Measurements from ENCODE around the gene ACTL6A. TPM values are rescaled to one million over a fixed set of nuclear protein-coding genes. Genes with fewer than 3 reads are reported as not detected.
"Not testable (repeated sequence)": the region's sequence is repeated elsewhere in the genome, so short reads cannot be mapped to it uniquely, and the experiment has no call there.

ACTL6A gene
- 127 and 161 TPM in 2 replicates for total RNA-seq (2014; rRNA removed; shearing (Covaris generic))

DNA sequence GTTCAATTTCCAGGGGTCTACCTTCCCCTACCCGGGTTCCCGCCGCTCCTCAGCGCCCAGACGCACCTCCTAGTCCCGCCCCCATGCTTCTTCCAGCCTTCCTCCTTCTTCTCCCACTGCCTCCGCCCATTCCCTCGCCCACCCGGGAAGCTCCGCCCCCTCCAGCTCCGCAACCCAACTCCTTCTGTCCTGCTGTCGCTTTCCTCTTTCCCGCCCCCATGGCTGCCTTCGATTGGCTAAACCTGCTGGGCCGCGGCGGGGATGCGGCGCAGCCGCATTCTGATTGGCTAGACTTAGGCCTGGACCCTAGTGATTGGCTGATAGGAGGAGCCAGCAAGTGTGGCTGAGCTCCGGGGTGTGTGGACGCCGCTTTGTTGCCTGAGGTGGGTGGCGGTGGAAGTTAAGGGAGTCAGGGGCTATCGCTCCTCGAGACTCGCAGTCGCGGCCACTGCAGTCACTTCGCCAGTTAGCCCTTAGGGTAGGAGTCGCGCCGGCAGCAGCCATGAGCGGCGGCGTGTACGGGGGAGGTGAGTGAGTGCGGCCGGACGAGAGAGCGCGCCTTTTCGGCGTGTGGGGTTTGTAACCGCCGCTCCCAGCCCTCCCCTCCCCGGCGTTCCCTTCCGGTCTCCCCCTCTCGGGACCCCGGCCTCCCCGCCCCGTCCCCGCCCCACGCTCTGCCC, at the start of gene ACTL6A:
ACTL6A (plus strand) TSS at position 336 of the 680 bp plus-strand sequence; CDS start at position 503, 167 bp downstream.
- DNase-seq (ENCODE audit: low read depth): peak; percentile 100

DNA sequence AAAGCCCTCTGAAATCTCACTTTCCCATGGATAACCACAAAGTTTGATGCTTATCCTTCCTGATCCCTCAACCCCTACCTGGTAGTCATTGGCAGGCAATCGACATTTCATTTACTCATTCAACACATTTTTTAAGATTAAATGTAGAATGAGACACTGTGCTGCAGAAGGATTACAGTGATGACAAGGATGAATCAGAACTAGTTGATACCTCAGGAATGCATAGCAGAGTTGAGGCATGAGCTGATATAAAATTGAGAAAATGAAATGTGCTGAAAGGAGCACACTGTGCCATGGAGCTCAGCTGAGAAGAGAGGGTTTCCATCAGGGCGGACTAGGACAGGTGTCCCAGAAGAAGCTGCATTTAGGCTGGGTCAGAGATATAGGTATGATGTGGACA, 48.9 kb upstream of the ACTL6A start:
- DNase-seq (ENCODE audit: low read depth): no peak

DNA sequence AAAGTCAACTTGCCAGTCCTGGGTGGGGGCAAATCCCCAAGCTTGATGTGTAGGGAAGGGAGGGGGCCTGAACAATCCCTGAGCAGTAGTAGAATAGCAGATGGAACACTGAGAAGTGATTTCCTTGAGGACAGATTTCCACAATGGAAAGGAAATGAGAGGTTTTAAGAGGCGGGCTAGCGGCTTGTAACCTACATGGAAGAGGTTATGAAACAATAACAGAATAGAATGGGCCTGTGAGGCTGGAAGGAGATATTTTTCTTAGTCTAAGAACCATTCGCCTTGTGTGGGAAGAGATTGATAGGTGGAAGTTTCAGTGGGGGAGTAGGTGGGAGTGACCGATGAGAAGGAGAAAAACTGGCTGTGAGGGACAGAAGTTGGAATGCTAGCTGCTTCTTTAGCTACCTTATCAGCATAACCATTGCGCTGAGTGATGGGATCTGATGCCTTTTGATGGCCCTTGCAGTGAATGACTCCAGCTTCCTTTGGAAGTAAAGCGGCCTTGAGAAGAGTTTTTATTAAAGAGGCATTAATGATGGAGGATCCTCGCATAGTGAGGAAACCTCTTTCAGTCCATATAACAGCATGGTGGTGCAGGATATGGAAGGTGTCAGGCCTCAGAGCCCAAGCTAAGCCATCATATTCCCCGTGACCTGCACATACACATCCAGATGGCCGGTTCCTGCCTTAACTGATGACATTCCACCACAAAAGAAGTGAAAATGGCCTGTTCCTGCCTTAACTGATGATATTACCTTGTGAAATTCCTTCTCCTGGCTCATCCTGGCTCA, 46.1 kb upstream of the ACTL6A start:
- DNase-seq (ENCODE audit: low read depth): not testable (repeated sequence)

DNA sequence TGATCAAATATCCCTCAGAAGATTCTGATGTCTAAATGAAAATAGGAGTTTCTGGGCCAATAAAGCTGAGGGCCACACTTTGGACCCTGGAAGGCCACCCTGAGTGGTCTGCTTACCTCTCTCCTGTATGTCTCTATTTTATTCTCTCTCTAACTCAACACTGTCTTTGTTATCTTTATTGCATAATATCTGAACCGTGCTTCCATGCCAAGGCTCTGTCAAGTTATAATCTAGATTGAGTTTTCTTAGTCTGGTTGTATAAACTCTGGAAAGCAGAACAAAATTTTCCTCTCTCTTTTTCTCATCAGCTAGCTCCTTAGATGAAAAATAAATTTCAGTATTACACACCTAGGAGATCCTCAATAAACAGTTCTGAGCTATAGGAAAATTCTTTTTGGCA, 36.2 kb upstream of the ACTL6A start:
- DNase-seq (ENCODE audit: low read depth): no peak

DNA sequence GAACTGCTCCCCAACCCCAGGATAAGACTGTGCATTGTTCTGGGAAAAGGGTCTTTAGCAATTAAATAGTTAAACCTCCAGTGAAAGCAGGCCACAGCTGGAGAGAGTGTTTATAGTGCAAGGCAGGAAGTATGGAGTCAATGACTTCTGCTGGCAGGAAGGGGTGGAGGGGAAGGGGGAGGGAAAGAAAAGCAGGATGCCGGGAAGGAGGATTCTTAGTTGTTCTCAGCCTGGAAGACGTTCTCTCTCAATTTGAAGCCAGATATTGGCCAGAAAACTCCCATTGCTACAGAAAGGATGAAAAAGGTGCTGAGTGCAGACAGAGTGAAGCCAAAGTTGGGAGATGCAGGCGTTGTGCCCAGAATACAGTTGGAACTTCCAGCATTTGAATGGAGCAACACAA, 35.7 kb upstream of the ACTL6A start:
- peak; percentile 61 for DNase-seq (ENCODE audit: low read depth)

DNA sequence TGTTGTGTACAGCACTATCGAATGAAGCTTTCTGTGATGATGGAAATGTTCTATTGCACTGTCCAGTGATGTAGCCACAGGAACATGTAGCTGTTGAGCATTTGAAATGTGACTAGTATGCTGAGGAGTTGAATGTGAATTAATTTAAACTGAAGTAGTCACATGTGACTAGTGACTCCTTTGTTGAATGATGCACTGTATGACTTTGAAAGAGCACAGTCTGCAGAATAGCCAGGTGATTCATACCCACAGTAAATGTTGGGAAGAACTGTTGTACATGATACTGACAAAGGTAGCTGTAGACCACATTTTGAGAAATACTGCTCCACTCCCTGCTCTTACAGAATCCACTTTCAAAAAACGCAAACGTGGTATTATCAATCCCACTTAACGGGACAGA, 34.0 kb upstream of the ACTL6A start:
- no peak for DNase-seq (ENCODE audit: low read depth)

DNA sequence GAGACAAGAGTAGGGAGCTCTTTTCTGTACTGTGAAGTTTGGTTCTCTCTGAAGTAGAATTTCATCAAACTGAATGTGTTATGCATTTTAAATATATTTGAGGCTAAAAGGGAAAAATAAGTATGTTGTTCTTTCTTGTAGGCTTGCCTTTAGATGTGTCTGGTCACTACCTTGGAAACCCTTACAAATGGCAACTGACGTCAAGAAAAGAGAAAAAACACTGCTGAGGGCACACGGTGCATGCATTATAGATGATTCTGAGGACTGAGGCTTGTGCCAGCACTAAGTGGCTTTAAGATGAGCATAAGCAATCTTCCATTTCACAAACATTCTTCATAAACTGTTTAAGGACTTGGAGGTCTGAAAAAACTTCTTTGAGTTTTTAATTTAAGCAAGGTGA, 31.1 kb upstream of the ACTL6A start:
- DNase-seq (ENCODE audit: low read depth): no peak

DNA sequence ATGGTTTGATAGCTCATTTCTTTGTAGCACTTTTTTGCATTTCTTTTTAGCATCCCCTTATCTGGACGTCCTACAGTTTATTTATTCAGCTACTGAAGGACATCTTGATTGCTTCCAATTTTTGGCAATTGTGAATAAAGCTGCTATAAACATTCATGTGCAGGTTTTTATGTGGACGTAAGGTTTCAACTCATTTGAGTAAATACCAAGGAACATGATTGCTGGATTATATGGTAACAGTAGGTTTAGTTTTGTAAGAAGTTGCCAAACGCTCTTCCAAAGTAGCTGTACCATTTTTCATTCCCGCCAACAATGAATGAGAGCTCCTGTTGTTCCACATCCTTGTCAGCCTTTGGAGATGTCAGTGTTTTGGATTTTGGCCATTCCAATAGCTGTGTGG, 29.5 kb upstream of the ACTL6A start:
- DNase-seq (ENCODE audit: low read depth): no peak

DNA sequence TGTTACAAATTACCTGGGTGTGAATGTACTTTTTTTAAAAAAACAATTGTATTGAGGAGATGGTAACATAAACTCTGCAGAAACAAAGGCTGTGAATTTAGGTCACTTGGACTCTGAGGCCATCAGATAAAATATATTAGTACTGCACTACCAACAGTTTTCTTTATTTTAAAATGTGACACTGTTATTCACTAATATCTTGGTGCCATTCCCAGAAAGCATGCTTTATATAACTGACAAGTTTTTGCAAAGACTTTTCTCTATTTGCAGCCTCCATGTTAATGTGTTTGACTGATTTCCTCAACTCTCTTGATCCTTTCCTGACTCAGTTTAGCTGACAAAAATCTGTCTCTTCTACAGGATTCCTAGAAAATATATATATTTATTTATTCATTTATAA, 26.5 kb upstream of the ACTL6A start:
- no peak for DNase-seq (ENCODE audit: low read depth)

DNA sequence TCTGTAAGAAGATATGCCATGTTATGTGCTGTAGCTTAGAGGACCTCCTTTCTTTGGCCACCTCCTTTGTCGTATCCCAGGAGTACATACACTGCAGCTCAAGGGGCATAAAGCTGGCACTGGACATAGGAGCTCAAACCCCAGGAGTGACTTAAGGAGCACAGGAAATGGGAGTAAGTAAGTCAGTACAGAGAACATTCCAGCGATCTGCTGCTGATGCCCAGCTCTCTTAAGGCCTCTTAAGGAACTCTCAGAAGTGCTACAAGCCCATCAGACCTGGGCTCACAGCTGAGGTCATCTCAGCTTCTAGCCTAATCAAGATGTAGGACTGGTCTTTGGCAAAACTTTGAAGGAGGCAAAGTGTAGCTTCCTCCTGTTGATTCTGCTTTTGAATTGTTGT, 21.6 kb upstream of the ACTL6A start:
- DNase-seq (ENCODE audit: low read depth): no peak

DNA sequence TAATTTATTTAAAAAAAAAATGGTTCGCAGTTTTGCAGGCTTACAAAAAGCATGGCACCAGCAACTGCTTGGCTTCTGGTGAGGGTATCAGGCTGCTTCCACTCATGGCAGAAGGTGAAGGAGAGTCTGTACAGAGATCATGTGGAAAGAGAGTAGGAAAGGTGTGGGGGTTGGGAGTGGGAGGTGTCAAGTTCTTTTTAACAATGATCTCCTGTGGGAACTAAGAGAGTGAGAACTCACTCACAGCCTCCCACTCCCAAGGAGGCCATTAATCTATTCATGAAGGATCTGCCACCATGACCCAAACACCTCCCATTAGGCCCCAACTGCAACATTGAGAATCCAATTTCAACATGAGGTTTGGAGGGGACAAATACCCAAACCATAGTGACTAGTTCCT, 21.1 kb upstream of the ACTL6A start:
- no peak for DNase-seq (ENCODE audit: low read depth)

DNA sequence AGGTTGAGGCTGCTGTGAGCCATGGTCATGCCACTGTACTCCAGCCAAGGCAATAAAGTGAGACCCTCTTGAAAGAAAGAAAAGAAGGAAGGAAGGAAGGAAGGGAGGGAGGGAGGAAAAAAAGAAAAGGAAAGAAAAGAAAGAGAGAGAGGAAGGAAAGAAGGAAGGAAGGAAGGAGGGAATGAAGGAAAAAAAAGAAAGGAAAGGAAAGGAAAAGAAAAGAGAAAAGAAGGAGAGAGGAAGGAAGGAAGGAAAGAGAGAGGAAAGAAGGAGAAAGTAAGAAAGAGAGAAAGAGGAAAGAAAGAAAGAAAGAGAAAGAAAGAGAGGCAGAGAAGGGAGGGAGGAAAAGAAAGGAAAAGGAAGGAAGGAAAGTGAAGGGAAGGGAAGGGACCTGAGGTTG, 20.4 kb upstream of the ACTL6A start:
- no peak for DNase-seq (ENCODE audit: low read depth)

DNA sequence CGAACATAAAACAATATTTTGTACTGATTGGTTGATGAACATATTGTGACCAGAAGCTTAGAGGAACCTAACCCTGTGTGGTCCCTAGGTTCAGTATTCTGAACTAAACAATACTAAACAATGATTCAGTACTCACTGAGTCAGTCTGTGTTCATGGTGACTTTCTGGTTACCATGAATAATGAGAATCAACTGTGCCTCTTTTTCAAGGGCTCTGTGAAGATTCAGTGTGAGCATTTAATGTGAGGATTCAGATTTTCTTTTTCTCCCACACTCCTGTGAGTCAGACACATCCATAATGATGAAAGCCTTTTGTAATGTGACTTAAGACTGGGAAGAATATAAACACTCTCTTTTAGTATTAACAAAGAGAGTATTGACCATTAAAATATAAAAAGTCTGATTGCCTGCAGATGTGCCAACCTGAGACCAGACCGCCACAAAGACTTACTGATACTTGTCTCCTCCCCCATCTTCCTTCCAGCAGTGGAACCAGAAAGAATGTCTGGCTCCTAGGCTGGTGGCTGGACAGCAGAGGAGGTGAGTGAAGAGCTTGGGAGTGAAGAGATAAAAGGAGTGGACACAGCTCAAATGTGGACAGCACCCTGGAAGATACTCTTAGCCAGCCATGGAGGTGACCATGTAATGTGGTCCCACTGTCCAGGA, 17.6 kb upstream of the ACTL6A start:
- DNase-seq (ENCODE audit: low read depth): peak; percentile 76

DNA sequence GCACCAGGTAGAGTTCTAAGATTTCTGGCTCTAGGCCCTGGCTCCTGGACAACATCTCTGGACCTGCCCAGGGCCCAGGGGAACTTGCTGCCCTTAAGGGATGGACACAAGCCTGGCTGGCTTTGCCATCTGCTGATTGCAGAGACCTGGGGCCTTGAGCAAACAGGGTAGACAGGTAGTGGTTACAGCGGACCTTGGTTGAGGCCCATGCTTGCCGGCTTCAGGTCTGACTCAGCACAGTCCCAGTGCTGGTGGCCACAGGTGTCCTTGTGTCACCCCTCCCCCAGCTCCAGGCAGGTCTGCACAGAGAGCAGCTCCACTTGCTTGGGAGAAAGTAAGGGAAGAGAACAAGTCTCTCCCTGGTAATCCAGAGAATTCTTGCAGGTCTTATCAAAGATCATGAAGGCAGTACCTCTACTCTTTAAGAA, 15.9 kb upstream of the ACTL6A start:
- no peak for DNase-seq (ENCODE audit: low read depth)

DNA sequence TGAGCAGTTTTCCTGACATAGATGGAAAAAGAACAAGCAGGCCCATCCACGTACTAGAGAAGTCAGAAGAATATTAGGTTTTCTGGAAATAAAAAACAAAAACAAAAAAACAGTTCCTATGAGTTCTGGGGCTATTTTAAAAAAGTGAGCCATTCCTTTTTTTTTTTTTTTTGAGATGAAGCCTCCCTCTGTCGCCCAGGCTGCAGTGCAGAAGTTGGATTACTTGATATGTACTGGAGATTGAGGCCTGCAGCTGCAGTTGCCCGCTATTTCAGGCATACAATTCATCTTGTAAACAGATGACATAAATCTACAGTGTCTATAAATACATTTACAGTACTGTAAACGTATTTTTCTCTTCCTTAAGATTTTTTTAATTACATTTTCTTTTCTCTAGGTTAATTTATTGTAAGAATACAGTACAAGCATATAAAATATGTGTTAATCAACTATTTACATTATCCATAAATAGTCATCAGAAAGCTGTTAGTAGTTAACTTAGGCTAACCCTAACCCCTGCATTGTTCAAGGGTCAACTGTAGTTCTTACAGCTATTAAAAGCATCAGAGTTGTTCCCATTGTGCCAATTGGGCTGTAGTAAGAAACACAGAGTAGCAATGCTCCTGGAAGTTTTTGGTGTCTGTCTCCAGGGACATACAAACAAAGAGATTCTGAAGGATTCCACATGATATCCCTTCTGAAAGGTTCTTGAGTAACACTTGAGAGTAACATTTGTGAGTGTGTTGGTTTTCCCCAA, 11.2 kb upstream of the ACTL6A start:
- DNase-seq (ENCODE audit: low read depth): no peak

DNA sequence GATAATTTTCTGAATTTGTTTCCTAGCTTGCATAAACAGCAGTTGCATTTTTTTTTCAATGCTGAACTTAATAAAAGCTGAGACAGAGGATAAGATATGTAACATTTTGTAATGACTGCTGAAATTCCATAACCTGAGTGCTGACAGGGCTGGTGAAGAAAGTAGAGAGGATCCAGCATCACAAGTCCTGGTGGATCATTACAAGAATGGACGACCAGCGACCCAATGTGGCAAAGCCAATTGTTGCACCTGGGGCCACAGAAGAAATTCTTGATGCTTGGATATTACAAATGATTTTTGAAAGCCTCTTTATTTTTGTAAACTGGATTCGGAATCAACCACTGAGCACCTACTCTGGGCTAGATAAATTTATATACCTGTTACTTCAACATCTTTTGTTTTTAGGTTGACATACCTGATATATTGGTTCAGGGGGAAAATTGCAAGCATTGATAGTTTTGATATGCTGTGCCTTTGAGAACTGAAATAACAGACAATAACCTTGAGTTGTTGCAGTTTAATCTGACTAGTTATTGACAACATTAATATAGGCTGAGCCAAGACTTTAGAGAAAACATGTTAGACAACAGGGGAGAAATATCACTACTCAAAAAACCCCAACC, 3.9 kb upstream of the ACTL6A start:
- DNase-seq (ENCODE audit: low read depth): peak; percentile 66

DNA sequence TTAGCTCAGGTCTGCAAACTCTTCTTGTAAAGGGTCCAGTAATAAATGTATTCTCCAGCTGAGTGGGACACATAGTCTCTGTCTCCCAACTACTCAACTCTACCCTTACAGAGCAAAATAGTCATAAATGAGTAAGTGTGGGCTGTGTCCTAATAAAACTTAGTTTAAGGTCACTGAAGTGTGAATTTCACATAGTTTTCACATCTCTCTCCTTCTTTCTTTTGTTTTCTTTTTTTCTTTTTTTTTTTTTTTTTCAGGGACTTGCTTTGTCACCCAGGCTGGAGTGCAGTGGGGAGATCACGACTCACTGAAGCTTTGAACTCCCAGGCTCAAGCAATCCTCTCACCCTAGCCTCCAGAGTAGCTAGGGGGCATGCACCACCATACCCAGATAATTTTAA, 1.9 kb upstream of the ACTL6A start:
- peak; percentile 1 for DNase-seq (ENCODE audit: low read depth)

DNA sequence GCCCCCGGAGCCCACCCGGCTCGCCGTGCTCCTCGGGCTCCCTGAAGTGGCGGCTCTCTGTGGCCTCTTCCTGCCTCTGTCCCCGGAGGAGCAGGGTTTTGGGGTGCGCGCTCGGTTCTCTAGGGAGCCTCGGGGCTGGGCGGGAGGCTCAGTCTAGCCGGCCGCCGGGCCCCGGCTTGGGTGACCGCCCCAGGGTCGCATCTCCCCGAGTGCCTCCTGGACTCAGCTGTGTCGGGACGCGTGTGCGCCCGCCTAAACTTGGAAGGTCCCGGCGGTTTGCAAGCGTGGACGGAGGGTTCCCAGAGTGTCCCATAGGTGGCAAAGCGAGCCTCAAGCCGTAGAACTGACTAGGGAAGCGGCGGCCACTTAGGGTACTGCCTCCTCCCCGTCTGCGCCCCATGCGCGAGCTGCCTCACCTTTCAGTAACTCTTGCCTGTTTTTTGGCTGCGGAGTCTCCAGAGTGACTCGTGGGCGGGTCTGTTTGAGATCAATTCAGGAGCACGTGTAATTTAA, 601 bp downstream of the ACTL6A start:
- peak; percentile 79 for DNase-seq (ENCODE audit: low read depth)

DNA sequence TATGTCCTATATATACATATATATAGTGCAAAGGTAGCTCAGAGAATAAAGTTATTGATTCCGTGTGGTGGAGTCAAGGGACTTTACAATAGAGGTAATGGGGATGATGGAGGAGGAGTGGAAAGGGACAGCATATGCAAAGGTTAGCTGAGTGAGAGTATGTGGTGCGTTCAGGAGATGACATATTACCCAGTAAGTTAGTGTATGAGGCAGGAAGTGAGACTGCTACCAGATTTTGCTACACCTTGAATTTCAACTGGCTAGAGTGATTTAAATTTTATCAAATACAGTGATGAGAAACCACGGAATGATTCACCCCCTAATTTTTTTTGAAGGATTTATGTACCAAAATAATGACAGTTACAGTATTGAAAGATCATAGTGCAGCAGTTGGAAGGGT, 2.8 kb downstream of the ACTL6A start:
- DNase-seq (ENCODE audit: low read depth): no peak

DNA sequence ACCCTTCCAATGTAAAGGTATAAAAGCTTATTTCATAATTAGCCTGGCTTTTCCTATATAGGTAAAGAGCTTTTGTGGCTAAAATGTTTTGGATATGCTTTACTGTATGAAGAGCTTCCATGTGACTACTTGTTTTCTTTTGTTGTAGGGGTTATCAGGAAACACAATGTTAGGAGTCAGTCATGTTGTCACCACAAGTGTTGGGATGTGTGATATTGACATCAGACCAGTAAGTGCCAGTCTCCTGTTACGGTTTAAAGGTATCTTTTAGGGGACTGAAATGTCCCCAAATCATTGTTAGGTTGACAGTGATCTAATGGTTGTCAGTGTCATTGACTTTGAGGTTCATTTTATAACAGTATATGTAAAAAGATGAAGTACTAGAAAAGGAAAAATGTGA, 18.3 kb downstream of the ACTL6A start:
- no peak for DNase-seq (ENCODE audit: low read depth)

DNA sequence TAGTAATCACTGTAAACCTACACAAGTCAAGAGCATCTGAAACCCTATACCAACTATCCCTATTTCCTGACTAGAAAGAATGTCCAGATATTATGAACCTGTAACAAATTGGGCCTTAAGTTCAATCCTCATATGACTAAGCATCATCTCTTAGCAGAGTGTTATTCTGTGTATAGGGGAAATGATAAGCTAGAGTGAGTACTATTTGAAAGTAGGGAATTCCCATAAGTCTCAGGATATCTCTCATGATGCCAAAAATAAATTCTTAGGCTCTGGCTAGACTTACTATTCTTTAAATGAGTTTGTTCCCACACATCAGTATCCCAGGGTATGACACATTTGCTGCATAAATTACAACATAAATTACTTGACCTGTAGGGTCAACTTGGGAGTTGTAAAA, 26.4 kb downstream of the ACTL6A start:
- no peak for DNase-seq (ENCODE audit: low read depth)

Data from RPMI7951 (cell line).